B cell (primary cell): ENCODE results near the gene TK2.

ENCODE experiments used
- CTCF ChIP-seq: fragments of 200-600 bp; IDR thresholded peaks from one replicate; pipeline ENCODE4 v1.8.0; 2022; ENCODE audit warnings: antibody characterized with exemption, mild to moderate bottlenecking
- EZH2 ChIP-seq: IDR thresholded peaks from 2 replicates; pipeline ENCODE4 v1.6.1; 2012; ENCODE audit warnings: borderline replicate concordance, low read depth, mild to moderate bottlenecking, moderate library complexity, low read length; ENCODE audit not compliant: insufficient read depth, poor library complexity, severe bottlenecking

- TF ChIP-seq CTCF (no peak), EZH2 (no peak)
These were observed 60.5 kb downstream of the TK2 start for GRCh38 chr16:66489385-66489784.
